ENCODE data around the gene ANKRD65.
"Not testable (repeated sequence)": the region's sequence is repeated elsewhere in the genome, so short reads cannot be mapped to it uniquely, and the experiment has no call there.

The ANKRD65 gene

DNA sequence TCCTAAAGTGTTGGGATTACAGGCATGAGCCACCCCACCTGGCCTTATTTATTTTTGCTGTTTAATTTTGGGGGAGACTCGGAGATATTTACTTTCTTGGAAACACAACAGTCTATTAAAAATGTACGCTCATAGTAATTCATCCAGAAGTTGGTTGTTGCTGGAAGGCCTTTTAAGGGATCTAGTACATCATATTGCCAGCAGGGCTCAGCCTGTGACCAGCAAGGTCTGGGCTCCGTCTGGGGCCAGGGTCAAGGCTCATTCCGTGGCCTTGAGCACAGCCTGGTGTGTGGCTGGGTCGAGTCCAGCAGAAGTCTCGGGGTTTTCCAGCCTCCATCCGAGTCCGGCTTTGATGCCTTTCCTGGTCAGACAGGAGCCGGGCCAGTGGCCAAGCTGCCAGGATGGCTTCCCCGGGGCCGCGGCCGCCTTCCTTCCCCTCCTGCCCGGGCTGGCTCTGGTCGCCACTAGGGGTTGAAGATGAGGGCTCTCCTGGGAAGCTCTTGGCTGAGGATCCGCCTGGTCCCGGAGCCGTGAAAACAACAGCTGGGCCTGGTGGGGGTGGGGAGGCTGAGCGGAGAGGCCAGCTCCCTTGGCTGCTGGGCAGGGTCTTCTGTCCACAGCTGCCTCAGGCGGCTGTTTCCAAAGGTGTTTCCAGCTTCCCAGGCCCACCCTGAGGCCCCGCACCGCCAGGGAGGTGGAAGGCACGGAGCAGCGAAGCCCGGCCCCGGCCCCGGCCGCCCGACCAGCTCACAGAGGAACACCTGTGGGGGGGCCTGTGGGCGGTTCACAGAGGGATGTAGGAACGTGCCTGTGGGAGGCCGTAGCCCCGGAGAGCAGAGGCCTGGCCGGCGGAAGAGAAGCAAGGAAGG is 9.3 kb upstream of the ANKRD65 start:
- DNase-seq, result no peak

DNA sequence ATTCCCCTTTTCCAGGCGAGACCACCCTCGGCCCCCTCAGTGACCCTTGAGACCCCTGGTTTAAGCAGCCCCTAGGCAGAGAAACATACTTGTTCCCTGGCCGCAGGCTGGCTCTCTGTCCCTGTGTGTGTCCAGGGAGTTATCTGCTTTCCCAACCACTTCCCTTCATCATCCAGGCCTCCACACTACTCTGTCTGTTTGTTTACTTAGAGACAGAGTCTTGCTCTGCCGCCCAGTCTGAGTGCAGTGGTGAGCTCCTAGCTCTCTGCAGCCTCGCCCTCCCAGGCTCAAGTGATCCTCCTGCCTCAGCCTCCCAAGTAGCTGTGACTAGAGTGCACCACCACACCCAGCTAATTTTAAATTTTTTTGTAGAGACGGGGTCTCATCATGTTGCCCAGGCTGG is 8.6 kb upstream of the ANKRD65 start:
- no peak for DNase-seq

DNA sequence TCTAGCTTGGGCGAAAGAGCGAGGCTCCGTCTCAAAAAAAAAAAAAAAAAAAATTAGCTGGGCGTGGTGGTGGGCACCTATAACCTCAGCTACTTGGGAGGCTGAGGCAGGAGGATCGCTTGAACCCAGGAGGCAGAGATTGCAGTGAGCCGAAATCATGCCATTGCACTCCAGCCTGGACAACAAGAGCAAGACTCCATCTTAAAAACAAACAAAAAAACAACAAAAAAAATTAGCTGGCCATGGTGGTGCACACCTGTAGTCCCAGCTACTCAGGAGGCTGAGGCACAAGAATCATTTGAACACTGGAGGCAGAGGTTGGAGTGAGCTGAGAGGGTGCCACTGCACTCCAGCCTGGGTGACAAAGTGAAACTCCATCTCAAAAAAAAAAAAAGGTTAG is 7.9 kb upstream of the ANKRD65 start:
- DNase-seq, result not testable (repeated sequence)

DNA sequence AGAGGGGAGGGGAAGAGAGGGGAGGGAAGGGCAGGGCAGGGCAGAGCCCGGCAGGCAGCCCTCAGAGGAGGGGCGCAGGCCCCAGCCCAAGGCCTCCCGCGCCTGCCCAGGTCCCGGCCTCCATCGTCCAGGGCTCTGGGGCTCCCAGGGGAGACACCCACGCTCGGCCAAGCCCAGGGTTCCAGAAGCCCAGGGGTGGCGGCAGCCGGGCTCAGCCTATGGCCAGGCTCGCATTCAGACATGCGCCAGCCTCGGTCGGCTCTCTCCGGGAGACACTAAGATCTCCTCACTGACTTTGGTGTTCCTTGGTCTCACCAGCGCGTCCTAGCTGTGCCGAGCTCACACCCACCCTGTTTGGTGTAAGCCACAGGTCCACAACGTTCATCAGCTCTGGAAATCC is 7.1 kb upstream of the ANKRD65 start:
- no peak for DNase-seq

DNA sequence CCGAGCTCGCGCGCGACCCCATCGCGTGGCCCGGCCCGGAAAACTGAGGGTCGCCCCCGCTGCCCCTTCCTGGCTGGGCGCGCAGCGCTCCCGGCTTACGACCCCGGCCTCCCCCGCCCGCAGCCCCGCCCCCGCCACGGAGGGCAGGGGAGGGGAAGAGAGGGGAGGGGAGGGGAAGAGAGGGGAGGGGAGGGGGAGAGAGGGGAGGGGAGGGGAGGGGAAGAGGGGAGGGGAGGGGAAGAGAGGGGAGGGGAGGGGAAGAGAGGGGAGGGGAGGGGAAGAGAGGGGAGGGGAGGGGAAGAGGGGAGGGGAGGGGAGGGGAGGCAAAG is 6.7 kb upstream of the ANKRD65 start:
- no peak for DNase-seq

DNA sequence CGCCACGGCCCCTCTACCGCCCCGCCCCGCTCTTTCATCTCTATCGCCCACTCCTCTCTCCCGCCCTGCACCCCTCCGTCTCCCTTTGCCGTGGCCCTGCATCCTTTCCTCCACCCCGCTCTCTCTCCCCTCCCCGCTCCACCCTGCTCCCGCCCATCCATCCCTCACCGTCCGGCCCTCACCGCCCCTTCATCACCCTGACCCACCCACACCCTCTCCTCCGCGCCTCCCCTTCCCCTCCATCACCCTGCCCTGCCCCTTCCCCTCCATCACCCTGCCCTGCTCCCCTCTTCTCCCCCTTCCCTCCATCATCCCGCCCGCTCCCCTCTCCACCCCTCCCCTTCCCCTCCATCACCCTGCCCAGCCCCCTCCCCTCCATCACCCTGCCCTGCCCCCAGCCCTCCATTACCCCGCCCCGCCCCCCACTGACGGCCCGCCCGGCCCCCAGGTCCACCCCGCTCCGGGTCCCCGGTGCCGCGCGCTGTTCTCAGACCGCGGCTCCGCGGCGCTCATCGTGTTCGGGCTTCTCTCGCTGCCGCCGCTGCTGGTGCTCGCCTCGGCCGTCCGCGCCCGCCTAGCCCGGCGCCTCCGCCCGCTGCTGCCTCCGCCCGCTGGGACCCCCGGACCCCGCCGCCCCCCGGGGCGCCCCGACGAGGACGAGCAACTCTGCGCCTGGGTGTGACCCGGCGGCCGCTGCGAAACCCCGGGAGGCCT is 6.2 kb upstream of the ANKRD65 start:
- DNase-seq, result no peak

DNA sequence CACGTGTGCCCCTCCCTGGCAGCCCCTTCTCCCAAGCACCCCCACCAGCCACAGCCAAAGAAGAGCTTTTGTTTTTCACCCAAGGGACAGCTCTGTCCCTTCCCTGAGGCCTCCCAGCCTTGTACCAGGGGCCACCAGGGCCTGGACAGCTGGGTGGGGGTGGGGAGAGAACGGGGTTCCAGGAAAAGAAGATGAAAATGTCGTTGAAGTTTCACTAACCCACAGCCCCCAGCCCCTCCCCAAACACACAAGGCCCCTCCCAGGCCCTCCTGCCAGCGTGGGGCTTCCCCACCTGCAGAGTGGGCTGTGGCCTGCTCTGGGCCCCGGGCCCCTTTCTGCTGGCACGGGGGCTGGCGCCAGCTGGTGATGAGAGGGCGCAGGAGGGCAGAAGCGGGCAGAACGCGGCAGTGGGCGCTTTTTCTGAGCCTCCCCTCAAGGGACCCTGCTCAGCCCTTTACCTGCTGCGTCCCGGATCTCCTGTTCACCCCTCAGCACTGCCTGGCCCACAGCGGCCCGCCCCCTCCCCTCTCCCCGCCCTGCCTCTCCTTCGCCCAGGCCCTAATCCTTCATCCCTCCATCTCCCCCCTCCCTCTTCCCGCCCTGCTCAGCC is 5.5 kb upstream of the ANKRD65 start:
- no peak for DNase-seq

DNA sequence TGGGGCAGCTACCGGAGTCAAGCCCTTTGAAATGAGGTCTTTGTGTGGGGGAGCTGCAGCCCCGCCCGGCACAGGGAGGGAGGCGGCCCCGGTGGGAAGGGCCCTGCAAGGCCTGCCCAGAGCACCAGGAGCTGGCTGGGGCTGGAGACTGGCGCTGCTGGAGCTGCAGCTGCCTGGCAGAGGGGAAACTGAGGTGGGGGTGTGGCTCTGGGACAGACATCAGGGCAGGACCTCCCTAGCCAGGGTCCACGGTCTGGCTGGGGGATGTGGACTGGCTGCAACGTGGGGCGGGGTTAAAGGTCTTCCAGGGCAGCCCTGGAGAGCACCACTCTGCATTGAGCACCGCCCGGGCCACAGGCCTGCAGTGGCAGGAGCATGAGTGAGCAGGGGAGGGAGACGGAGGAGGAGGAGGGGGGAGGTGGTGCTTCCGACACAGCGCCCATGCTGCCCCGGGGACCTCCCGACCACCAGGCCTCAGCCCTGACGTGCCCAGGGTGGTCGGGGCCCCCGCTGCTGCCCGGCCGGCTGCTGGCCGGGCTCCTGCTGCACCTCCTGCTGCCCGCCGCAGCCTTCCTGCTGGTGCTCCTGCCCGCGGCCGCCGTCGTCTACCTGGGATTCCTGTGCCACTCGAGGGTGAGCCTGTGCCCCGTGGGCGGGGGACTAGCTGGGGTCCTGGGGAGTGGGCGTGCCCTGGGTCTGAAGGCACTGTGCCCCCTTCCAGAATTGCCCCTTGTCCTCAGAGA is 4.8 kb upstream of the ANKRD65 start:
- DNase-seq, result no peak

DNA sequence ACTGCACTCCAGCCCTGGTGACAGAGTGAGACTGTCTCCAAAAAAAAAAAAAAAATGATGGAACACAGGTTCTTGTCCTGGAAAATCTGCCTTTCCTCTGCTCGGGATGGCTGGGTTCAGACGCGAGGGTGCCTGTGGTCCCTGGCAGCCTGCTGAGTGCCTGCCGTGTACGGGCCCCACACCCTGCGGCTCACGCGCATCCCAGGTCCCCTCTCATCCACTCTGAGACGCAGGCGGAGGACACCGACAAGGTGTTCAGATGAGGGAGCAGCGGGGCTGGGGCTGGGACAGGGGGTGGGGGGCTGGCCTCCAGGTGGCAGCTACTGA is 4.3 kb upstream of the ANKRD65 start:
- no peak for DNase-seq

DNA sequence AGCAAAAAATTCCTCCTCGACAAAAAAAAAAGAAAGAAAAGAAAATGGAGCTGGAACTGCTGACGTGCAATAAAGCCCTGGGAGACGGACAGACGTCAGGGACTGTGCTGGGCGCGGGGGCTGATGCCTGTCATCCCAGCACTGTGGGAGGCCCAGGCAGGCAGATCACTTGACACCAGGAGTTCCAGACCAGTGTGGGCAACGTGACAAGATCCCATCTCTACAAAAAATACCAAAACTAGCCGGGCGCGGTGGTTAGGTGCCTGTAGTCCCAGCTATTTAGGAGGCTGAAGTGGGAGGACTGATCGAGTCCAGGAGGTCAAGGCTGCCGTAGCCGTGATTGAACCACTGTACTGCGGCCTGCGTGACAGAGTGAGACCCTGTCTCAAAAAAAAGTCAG is 3.6 kb upstream of the ANKRD65 start:
- no peak for DNase-seq

DNA sequence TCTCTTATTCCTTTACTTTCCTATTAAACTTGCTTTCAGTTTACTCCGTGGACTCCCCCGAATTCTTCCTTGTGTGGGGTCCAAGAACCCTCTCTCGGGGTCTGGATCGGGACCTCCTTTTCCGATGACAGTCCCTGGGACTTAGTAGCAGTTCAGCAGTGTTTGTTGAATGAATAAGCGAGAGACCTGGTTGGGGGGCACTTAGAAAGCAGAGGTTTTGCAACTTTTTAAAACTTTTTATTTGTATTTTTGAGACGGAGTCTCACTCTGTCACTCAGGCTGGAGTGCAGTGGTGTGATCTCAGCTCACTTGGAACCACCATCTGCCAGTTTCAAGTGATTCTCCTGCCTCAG is 2.1 kb upstream of the ANKRD65 start:
- no peak for DNase-seq

DNA sequence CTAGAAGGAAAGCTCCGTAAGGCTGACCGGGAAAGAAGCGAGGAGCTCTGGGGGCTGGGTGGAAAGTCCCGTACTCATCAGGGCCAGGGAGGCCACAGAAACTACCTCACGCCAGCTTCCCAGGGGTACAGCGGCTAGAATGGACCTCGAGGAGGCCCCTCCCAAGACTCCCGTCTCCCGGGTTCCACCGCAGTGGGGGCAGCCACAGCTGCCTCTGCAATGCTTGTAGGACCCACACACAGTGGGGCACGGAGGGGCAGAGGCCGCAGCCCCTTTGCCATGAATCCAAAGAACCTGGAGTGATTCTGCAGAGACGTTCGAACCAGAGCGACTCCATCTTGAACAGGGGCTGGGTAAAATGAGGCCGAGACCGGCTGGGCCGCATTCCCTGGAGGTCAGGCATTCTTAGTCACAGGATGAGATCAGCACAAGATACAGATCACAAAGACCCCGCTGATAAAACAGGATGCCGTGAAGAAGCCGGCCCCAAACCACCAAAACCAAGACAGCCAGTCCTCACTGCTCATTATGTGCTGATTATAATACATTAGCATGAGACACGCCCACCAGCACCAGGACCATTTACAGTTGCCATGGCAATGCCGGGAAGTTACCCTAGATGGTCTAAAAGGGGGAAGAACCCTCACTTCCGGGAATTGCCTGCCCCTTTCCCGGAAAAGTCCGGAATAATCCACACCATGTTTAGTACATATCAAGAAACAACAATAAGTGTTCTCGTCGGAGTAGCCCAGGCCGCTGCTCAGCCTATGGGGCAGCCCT is 1.6 kb upstream of the ANKRD65 start:
- no peak for DNase-seq

DNA sequence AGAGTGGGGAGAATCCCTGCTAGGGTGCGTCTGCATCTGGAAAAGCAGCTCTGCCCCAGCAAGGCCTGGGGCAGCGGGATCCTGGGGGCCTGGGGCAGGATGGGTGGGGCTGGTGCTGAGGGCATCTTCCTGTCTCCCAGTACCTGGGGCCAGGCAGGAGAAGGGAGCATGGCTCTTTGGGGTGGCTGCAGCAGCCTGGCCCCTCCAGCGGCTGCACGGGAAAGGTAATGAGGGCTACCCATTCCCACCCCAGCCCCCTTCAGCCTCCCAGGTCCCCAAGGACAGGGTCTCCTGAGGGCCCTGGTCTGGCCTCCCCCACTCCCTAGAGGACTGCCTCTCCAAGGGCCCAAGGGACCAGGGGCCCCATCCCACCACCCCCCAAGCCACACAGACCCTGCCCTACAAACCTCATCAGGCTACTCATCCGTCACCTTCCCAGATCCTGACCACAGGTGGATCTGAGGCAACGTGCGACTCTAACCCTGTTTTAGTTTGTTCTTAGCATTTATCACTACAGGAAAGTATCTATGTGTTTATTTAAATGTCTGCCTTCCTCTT is 910 bp upstream of the ANKRD65 start:
- no peak for DNase-seq

DNA sequence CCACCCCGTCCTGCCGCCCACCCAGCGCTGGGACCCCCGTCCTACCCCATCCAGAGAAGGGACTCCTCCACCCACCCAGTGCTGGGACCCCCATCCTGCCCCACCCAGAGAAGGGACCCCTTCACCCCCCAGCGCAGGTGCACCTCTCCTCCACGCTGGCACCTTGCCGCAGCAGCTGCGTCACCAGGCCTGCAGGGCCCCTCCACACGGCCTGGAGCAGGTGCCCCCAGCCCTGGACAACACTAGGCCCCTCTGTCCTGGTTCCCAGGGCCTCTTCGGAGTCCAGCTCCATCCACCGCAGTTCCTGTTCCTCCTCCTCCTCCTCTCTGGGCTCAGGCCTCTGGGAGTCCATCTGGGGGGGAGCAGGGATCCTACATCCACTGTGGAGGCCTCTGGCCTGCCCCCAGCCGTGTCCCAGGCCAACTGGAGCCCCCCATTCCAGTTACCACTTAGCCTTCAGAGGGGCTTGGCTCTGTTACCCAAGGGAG is 378 bp downstream of the ANKRD65 start:
- DNase-seq, result no peak

DNA sequence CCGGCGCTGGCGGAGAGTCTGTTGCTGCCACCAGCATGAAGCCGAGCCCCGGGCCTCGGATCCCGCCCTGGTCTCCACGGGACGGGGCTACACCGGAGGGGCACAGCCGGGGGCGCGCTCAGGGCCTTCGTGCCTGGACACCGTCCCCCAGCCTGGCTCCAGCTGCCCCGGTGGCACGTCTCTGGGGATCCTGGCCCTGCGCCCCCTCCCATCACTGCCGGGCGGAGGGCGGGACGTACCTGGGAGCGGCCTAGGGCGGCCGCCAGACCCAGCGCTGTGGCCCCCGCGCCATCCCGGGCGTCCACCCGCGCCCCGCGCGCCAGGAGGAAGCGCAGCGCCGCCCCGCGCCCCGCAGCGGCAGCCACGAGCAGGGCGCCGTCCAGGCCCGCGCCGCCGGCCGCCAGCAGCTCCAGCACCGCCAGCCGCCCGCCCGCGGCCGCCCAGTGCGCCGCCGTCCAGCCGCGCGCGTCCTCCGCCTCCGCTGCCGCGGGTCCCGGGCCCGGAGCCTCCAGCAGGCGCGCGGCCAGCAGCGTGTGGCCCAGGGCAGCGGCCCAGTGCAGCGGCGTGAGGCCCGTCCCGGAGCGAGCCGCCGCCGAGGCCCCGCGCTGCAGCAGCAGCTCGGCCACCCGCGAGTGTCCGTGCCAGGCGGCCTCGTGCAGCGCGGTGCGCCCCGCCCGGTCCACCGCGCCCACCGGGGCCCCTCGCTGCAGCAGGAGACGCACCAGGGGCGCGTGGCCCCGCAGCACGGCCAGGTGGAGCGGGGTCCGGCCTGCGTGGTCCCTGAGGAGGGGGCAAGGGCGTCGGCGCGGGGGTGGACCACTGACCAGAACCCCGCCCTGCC is 1.0 kb downstream of the ANKRD65 start:
- no peak for DNase-seq

DNA sequence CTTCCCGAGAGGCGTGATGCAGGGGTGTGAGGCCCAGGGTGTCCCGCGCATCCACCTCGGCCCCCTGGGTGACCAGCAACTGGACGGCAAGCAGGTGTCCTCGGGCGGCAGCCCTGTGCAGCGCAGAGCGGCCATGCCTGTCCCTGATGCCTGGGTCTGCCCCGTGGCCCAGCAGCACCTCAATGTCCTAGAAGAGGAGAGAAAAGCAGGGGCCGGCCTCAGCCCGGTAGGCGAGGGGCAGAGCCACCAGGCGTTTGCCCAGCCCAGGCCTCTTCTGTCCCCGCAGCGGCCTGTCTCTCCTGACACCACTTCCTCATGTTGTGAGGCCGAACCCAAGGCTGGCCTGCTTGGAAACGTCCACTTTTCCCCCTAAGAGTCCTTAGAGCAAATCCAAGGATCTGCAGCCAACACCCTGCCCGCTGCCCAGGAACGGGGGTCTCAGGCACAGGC is 1.7 kb downstream of the ANKRD65 start:
- DNase-seq, result no peak

DNA sequence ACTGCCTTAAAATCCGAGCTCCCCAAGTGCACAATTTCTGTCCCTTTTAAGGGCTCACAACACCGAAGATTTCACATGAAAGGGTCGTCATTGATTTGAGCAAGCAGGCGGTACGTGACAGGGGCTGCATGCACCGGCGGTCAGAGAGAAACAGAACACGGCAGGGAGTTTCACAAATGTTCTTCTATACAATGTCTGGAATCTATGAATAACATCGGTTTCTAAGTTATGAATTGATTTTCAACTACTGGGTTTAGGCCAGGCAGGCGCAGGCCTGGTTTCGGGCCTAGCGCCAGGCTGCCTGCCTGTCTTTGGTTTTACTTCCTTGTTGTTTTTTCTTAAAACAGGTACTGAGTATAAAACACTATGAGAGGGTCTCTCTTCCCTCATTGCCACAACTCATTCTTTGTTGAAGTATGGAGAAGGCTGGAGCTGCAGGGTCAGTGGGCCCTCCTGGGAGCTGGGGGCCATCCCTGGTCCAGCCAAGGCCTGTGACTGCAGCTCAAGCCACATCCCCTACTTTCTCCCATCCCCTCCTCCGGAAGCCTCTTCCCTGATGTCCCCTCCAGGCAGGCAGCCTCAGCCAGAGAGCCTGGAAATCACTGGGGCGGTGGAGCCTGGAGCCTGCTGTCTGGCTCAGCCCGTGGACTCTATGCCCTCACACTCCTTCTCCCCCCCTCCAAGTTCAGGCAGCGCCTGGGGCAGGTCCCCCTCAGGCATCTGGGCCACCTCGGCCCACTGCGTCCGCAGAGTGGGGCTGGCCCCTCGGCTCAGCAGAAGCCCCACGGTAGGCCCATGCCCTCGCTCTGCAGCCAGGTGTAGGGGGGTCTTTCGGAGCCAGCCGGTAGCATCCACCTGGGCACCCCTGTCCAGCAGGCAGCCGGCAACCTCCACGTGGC is 2.4 kb downstream of the ANKRD65 start:
- DNase-seq, result no peak

DNA sequence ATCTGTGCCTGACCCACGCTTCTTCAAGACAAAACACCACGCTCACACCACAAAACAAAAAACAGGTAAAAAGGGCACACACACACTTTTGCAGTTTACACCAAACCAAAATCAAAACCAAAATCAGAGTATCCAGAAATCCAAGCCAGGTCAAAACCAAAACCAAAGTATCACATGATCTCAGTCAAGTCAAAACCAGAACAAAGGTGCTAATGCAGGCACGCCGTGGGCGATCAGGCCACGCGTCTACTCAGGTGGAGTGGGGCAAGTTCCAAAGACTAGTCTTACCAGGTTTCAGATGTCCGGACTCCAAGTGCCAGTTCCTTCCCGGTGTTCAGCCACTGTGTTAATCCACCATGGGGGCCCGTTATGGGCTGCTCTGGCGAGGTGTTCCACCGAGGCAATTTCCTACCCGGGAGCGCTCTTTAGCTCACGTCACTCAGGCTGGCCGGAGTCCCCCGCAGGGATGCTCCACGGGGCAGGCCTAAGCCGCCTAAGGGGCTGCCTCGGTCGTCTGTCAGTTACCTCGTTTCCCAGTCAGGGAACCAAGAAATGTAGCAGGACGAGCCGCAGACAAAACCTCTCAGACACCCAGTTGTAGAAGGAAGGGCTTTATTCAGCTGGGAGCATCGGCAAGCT is 3.1 kb downstream of the ANKRD65 start:
- DNase-seq, result not testable (repeated sequence)

DNA sequence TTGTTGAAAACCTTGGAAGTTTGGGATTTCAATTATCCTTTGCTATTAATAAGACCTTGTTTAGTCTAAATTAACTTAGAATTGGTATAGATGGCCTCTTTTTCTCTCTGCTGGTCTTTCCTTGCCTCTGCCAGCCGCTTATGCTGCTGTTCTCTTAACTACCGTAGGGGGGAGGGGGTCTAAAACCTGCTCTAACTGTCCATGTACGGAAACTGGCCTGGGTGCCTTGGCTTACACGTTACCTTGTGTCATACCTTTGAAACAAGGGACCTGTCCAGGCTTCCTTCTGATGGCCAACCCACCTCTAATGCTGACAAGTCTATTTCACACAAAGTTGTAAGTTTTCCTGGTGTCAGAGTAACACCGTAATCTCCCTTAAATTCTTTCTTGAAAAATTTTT is 3.7 kb downstream of the ANKRD65 start:
- not testable (repeated sequence) for DNase-seq

DNA sequence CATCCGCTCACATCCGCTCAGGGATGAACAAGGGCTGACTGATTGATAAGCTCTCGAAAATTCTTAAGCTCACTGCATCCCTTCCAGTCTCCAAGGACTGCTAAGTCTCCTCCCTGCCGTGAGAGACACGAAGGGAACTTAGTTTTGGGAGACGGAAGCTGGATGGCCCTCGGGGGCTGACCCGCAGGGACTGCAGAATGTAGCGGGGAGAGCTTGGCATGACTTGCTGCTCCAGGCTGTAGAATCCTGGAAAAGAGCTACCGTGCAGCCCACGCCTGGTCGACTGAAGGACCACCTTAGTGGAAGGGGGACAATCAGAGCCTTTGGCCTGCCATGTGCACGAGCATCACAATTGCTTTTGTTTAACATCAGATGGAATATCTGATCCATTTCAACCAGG is 5.3 kb downstream of the ANKRD65 start:
- no peak for DNase-seq
